DMS53 treated with DMSO at 0.1 percent for 48 hours (cell line): ENCODE measurements around the gene DAB2IP.

Experiments
- DNase-seq: peaks from one replicate; lab custom pipeline; 2025; ENCODE audit not compliant: unreplicated experiment; lab: John Stamatoyannopoulos, UW

The DAB2IP gene

DNA sequence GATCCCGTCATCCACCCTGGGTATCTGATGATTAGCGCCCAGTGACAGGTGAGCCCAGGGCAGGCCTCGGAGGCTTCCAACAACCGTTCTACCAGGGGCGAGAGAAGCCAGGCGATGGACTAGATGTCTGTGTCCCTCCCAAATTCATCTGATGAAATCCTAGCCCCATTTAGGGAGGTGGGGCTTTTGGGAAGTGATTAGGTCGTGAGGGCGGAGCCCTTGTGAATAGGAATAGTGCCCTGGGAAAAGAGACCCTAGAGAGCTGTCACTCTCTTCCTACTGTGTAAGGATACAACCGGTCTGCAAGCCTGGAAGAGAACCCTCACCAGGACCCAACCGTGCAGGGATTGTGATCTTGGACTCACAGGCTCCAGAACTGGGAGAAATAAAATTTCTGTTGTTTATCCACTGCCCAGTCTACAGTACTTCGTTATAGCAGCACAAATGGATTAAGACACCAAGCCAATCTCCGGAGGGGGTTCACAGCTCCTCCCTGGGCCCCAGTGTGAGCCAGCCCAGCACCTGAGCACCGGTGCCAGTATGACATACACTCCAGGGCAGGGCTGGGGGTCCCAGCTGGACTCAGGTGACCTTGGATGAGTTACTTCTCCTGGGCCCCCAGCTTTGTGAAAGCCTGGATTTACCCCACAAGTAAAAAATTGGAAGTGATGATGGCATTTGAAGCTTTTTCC is 162.2 kb downstream of the DAB2IP start:
- no peak for DNase-seq

DNA sequence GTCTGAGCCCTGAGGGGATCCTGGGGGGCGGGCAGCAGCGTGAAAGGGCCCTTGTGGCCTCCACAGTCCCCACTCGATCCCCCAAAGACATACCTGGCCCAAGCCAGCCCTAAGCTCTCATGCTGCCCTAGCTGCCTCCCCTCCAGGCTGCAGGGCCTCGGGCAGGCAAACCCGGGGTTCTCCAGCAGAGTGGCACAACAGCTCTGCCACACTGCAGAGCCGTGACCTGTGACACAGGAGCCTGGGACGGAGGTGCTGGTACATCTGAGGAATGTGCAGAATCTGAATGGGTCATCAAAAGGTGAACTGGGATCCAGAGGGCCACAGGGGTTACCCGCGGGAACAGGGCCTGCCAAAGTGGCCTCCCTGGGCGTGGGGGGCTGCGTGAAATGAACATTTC is 163.2 kb downstream of the DAB2IP start:
- no peak for DNase-seq

DNA sequence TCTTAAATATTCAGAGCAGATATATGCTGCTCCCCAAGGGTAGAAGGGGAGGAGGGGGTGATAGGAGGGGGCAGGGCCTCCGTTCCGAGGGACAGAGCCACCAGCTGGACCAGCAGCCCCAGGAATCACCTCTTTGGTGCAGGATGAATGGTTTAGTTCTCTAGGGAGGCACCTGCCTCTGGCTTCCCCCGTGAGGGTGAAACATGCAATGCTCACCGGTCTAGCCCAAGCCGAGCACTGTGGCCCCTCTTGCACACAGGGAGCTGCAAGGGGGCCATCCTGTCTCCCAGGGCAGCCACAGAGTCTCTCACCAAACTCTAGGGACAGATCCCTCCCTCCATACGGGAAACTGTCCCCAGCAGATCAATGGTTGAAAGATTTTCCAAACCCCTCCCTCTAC is 163.7 kb downstream of the DAB2IP start:
- no peak for DNase-seq

DNA sequence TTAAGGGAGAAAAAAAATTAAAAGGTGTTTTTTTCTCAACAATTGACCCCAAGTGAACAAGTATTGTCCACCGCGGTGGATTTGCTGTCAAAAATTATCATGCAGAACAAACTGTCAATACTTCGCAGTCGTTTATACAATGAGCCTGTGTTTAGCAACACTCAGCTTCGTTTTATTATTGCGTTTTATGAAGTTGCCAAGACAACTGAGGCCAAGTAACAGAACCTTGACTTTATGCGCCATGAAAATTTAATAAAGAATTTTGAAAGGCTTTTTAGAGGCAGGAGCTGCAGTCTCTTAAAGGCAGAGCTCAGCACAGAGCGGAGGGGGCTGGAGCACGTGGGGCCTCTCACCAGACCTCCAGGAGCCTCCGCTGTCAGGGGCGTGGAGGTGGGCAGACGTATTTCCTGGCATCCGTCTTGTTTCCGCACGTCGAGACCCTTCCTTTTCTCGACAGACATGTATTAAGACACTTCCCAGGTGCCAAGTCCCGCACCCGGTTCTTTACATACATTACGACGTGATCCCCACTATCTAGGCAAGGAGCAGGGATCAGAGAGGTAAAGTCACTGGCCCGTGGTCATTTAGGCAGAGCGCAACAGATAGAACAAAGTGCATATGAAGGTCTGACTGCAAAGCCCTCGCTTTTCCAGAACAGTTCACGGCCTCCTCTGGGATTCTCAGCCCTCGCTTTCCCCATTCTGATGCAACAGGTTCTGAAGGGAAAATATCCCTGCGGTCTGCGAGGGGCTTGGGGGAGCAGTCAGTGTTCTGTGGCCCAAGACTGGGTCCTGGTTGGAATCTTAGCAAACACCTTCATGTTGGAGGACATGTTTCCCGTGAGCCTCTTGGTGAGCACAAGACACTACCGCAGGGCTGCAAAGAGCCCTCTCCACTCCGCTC is 164.4 kb downstream of the DAB2IP start:
- no peak for DNase-seq

DNA sequence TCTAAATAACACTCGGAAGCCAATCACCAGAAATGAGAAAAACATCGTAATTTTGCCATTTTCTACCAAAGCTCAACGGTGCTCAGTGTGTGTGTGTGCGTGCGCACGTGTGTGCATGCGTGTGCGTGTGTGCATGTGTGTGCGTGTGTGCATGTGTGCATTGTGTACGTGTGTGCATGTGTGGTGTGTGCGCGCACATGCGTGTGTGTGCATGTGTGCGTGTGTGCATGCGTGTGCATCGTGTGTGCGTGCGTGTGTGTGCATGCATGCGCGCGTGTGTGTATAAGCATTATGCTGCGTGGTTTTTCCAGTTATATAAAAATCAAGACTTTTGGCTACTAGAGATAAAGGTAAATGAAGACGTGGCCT is 165.0 kb downstream of the DAB2IP start:
- DNase-seq: no peak

DNA sequence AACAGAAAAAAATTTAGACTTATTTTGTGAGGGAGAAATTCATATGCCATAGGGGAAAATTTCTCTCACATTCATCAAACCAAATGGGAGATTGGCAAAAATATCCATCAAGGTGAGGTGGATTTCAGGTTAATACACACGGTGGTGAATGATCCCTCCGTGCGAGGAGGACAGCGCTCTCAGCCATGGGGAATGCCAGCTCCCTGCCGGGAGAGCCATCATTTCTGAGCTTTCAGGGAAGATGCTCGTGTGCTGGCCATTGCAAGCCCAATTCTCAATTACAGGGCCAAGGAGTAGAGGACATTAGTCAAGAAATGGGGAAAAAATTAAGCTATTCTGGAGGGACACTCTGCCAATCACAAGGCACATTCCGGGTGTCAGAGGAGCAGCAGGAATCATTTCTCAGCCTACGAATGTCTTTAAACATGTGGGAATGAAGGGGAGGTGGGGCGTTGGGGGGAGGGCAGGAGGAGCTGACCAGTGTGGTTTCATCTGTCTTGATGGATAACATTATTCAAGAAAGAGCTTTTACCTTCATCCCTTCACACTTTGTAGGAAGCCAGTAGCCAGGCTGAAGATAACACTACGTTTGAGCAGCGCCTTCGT is 165.5 kb downstream of the DAB2IP start:
- DNase-seq: no peak

DNA sequence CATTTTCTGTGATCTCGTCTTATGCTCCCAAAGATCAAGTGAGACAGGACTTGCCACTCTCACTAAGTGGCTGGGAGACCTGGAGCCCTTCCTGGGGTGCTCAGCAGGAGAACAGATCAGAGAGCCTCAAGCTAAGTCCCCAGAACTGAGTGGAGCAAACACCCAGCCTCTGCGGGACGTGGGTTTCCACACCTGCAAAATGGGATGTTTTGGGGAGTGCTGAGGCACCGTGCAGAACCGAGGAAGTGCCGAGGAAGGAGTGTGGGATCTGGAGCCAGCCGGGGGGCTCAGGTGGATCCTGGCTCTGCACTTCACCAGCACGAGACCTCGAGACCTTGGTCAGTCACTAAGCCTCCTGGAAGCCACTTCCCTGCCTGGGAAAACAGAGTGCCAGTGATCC is 166.0 kb downstream of the DAB2IP start:
- no peak for DNase-seq

DNA sequence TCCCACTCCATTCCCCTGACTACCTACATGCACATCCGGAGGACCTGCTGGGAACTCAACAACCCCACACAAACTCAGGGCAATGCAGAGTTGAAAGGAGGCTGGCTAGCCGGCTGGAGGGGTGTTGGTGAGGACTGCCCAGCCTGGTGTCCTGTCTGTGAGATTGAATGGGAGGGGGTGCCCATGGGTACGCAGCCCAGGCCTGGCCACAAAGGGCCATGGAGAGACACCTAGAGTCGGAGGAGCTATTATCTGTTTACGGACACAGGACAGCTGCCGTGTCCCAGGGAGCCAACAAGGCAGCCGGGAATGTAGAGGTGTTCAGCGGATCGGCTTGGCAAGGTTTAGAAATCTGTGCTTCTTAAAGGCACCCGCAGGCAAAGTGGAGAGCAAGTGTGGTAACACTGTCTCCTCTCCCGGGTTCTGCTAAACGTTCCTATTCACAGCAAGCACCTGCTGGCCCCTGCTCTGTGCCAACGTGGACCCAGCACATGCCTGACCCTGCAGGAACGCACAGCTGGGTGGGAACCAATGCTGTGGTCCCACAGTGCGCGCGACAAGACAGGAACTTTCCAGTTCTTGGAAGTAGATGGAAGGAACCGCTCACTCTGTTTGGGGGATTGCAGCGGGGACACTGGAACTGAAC is 166.7 kb downstream of the DAB2IP start:
- DNase-seq: no peak

DNA sequence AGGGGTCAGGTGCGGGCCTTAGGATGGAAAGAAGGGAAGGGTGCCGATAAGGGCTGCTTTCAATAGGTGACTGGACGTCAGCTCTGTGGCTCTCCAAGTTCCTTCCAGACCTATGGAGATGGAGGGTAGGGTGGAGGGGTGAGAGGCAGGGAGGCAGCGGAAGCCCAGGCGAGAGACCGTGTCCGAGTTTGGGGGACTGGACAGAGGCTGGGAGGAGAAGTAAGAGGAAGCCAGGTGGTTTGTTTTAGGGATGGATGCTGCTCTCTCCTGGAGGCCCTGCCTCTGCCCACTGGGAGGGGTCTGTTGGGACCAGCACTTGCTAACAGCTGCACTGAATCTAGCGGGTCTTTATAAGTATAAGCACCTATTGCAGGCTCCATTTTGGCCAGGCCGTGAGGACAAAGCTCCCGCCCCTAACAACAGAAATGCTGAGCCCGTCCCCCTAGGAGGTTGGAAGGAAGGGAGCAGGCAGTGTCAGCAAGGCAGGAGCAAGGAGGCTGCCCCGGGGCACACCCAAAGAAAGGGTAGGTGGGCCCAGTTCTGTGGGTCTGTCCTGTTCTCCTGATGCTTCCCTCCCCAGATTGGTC is 167.5 kb downstream of the DAB2IP start:
- no peak for DNase-seq

DNA sequence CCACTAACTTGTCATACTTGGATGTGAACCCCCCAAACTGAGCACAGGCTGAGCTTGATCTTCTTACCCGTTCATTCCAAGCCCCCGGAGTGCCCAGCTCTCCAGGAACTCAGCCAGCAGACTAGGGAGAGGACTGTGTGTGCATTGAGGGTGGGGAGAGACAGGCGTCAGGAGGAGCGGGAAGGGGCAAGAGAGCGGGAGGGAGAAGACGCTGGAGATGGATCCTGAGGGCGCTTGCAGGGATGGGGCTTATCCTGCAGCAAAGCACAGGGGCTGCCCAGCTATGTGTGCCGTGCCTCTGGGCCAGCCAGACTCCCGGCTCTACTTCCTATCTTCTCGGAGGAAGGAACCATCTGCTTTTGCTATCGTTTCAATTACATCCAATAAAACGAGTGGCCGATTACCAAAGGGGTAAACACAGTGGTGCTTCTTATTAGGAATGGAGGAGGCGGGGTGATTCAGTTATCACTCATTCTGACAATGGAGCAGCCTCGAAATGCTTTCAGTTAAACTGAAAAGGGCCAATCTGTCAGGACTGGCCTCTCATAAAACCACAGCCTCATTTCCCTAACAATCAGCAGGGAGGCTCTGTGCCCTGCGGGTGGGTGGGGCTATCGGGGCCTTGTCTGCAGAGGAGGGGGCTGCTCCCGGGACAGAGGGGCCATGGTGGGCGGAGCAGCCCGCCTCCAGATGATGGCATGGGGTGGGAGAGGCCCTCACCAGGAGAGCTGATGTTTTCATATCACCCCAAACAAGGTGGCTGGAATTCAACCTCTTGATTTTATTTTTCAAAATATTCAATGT is 168.2 kb downstream of the DAB2IP start:
- no peak for DNase-seq

DNA sequence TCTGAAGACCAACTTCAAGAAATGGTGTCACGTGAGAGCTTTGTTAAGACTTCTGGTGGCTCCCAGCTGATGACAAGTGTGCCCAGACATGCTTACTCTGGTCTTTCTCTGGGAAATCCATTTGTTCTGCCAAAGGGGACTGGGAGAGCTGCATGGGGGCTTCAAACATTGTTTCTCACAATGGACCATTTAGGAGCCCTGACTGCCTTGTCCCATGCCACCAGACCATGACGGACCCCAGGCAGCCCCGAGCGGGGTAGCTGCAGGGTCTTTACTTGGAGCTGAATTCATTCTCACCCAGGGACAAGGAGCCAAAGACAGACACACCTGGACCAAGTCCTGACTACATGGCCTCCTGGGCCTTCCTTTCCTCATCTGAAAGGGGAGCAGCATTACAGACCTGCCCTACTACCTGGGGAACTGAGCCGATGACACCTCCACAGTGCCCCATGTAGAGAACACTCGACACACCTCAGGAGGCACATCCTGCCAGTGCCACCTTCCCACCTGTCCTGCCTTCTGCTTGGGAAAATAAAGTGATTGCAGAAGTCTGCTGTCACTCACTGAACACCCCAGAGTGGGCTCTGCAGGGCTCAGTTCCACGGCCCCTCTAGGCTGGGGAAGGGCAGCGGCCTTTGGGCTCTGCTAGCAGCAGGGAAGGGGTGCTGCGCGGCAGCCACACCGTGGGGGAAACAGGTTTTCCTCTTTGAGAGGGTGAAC is 169.0 kb downstream of the DAB2IP start:
- DNase-seq: no peak

DNA sequence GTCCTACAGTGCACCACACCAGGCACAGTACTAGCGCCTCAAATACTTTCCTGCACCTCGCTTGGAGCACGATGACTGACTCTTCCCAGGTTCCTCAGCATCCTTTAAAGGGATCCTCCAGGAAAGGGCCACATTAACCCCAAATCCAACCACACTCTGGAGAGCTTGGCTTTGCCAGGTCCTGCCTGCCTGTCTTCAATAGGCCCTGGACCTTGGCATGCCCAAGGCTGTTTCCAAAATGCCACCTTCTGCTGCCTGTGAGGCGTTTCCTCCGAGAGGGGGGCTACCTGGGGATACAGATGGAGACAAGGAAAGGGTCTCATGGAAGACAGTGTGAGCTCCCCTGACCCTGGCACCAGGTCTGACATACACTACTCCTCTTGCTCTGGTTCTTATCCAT is 169.9 kb downstream of the DAB2IP start:
- no peak for DNase-seq

DNA sequence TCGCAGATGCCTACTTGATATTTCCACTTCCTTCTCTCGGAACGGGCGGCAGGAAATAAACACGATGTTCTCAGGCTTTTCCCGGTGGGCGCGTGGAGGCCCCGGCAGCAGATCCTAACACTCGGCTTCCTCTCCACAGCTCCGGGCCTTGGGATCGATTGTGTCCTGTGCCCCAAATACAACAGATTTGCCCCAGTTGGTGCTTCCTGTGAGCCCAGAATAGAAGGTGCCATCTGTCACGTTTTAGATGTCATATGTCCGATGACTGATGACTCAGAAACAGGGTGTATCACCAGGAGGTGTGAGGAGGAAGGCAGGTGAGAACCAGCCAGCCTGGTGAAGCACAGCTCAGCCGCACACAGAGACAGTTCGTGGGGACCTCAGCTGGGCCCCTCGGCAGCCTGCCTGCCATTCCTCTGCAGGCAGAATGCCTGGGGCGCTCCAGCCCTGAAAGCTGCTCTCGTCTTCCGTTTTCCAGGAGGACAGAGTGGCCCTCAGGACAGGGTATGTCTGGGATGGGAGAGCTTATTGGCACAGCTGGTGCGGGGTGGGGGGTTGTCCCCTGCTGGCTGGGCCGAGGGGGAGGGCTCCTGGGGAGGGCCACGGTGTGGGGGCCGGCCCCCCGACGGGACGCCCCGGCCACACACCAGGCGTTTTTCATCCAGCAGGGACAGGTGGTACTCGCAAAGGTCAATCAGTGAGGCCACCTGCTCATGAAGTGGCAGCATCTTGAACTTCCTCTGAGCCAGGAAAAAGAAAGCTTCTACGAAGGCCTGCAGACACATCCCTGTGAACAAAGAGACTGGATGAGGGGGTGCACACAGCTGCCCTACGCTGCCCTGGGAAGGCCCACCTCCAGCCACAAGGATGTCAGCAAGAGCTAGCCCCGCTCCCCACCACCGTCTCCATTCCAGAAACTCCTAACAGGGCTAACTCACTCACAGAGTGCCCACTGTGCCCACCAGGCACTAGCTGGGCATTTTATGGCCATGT is 171.0 kb downstream of the DAB2IP start:
- DNase-seq: peak; percentile 66

DNA sequence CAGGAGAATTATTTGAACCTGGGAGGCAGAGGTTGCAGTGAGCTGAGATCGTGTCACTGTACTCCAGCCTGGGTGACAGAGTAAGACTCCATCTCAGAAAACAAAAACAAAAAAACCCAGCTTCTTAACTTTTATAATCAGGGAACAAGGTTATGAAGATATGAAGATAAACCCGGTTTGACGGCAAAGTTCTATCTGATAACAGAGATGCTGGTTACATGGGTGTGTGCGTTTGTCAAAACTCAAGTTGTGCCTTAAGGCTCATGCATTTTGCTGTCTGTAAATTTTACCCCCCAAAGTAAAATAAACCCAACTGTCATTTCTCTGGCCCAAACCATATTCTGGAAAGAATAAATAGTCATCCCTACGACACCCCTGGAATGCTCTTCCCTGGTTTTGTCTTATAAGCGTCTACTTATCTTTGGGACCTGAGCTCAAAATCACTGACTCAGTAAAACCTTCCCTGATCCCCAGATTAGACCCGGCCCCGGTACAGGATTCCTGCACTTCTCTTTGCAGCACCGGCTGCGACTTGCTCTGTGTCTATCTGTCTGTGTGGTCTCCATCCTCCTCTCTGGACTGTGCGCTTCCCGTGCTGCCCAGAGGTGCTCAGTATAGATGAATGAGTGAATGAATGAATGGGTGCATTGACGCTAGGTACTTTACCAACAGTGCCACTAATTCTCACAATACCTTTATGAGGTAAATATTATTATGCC is 172.2 kb downstream of the DAB2IP start:
- no peak for DNase-seq

DNA sequence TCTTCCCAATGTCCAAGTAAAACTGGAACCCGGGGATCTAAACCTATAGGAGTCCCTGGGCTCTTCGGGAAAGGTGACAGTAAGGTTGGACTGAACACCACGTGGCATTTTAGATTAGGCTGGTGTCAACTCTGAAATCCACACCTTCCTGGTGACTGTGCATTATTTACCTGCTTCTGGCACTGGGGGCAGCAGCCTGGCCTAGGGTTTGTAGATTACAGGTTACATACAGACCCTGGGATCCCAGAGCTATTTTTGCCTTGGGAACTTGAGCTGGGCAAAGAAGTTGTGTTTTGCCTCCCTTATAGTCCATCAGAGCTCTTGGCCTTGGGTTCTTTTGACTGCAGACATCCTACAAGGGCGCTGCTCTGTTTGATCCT is 173.2 kb downstream of the DAB2IP start:
- DNase-seq: no peak

DNA sequence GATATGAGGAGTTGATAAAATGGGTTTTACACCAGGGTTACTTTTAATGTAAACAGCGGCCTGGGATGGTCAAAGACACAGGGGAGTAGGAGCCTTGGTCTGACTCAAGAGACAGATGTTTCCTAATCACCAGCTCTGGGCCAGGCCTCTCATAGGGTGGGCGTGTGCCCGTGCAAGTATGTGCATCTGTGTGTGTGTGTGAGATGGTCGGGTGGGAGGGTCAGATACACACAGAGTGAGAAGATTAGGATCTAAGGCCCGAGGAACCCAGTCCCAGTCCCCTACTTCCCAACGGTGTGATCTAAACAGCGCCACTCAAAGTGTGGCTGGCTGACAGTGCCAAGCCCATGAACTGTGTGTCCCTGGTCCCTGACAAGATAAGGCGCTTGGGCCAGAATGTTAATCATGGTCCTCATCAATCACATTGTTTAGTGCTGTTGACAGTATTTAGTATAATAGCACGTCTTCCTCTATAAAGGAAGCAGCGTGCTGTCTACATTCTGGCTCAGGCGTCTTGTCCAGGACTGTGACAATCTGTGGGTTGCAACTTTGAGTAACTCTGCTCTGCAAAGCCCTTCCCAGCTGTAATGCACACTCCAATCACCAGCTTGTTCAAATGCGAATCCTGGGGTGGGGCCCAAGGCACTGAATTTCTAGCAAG is 173.7 kb downstream of the DAB2IP start:
- DNase-seq: no peak

DNA sequence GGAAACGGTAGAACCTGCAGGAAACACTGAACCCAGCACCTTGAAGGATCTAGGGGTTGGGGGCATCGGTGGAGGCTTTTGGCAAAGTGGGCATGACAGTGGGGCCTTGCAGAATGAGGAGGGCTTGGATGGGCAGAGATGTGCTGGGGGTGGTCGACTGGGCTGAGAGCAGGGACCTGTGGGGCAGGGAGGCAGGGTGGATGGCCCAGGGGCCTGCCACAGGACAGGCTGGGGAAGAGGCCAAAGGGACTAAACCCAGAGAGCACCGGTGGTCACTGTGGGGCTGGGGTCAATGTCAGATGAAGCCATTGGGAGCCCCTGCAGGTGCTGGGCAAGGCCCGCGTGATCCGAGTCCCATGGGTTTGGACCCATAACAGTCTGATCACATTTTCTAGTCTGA is 175.3 kb downstream of the DAB2IP start:
- no peak for DNase-seq
